ENCODE results near the gene EHD2.
"Not testable (repeated sequence)": the region's sequence is repeated elsewhere in the genome, so short reads cannot be mapped to it uniquely, and the experiment has no call there.

EHD2 gene

GRCh38 chr19:47769534-47769933 is 56.3 kb downstream of the EHD2 start:
- TF ChIP-seq CTCF (IDR thresholded peaks at IDR 0.05; ENCODE audit: low read depth, low read length): no peak
- DNase-seq (ENCODE audit: low read depth in 2 of 2): no peak
- no peak overlapping the region for H3K4me3 ChIP-seq (replicated peaks in 1 of 2; ENCODE audit: low read depth in 2 of 2, low read length in 2 of 2)

GRCh38 chr19:47771291-47771690 is 58.1 kb downstream of the EHD2 start:
- not testable (repeated sequence) for DNase-seq (ENCODE audit: low read depth in 2 of 2); H3K4me3 ChIP-seq (replicated peaks in 1 of 2; ENCODE audit: low read depth in 2 of 2, low read length in 2 of 2)

- DNase-seq (ENCODE audit: low read depth in 2 of 2): no peak
- TF ChIP-seq CTCF (IDR thresholded peaks at IDR 0.05; ENCODE audit: low read depth, low read length): no peak
- H3K4me3 ChIP-seq (replicated peaks in 1 of 2; ENCODE audit: low read depth in 2 of 2, low read length in 2 of 2): no peak overlapping the region
Measured at GRCh38 chr19:47776568-47776967, 63.3 kb downstream of the EHD2 start.

GRCh38 chr19:47777245-47778048 is 64.2 kb downstream of the EHD2 start:
- DNase-seq (ENCODE audit: low read depth in 2 of 2): not testable (repeated sequence)
- peak overlapping the region; percentile 86 to 87 for H3K4me3 ChIP-seq (replicated peaks in 1 of 2; ENCODE audit: low read depth in 2 of 2, low read length in 2 of 2)

- H3K4me3 ChIP-seq (replicated peaks in 1 of 2; ENCODE audit: low read depth in 2 of 2, low read length in 2 of 2): peak within 1 kb of the TSS; percentile 86 to 87
- TF ChIP-seq CTCF (IDR thresholded peaks at IDR 0.05; ENCODE audit: low read depth, low read length): no peak
- peak; percentile 72 to 78 for DNase-seq (ENCODE audit: low read depth in 2 of 2)
Measured at GRCh38 chr19:47778049-47778953, 65.1 kb downstream of the EHD2 start, which contains the start of gene SELENOW. TSS of gene SELENOW (plus strand) at chr19:47778703. CDS start at chr19:47778786, 83 bp downstream.

GRCh38 chr19:47778954-47779351 is 65.7 kb downstream of the EHD2 start:
- peak in 1 of 2 donors; percentile 22 for DNase-seq (ENCODE audit: low read depth in 2 of 2)
- no peak for TF ChIP-seq CTCF (IDR thresholded peaks at IDR 0.05; ENCODE audit: low read depth, low read length)
- peak overlapping the region; percentile 86 to 87 for H3K4me3 ChIP-seq (replicated peaks in 1 of 2; ENCODE audit: low read depth in 2 of 2, low read length in 2 of 2)

GRCh38 chr19:47779524-47780214 is 66.4 kb downstream of the EHD2 start:
- DNase-seq (ENCODE audit: low read depth in 2 of 2): peak in 1 of 2 donors; percentile 22
- no peak for TF ChIP-seq CTCF (IDR thresholded peaks at IDR 0.05; ENCODE audit: low read depth, low read length)
- peak overlapping the region; percentile 86 to 87 for H3K4me3 ChIP-seq (replicated peaks in 1 of 2; ENCODE audit: low read depth in 2 of 2, low read length in 2 of 2)

Measured in cardiac fibroblast (primary cell).